Stimulated activated CD8-positive, alpha-beta memory T cell treated with anti-CD3 and anti-CD28 coated beads, Interleukin-4, amount 100 ng/mL, for 4 hours (primary cell): ENCODE results near the gene GRHL3.

Experiments
- DNase-seq, 2 donors: peaks; one replicate each; pipeline ENCODE4 v3.0.0-alpha.2; 2020; ENCODE audit warnings: low read depth in 2 of 2, low spot score in 1 of 2

GRHL3 gene

GRCh38 chr1:24366707-24367106 is 47.5 kb downstream of the GRHL3 start:
- no peak for DNase-seq

- no peak for DNase-seq
Observed at GRCh38 chr1:24369199-24369598, 50.0 kb downstream of the GRHL3 start.

GRCh38 chr1:24369801-24370200 is 50.6 kb downstream of the GRHL3 start:
- DNase-seq, result no peak

GRCh38 chr1:24373044-24373443 is 53.9 kb downstream of the GRHL3 start:
- DNase-seq, result no peak

- no peak for DNase-seq
Observed at GRCh38 chr1:24373710-24374109, 54.6 kb downstream of the GRHL3 start.

- no peak for DNase-seq
Observed at GRCh38 chr1:24374891-24375786, 56.0 kb downstream of the GRHL3 start.

GRCh38 chr1:24379733-24380315 is 60.7 kb downstream of the GRHL3 start:
- no peak for DNase-seq

- no peak for DNase-seq
Observed at GRCh38 chr1:24380508-24380907, 61.4 kb downstream of the GRHL3 start.

- DNase-seq, result no peak
Observed at GRCh38 chr1:24381256-24381655, 62.1 kb downstream of the GRHL3 start.

- DNase-seq, result no peak
Observed at GRCh38 chr1:24382165-24382577, 63.0 kb downstream of the GRHL3 start.

GRCh38 chr1:24383381-24383940 is 64.3 kb downstream of the GRHL3 start:
- no peak for DNase-seq

- DNase-seq, result no peak
Observed at GRCh38 chr1:24384251-24385090, 65.3 kb downstream of the GRHL3 start.

GRCh38 chr1:24385160-24385940 is 66.2 kb downstream of the GRHL3 start:
- no peak for DNase-seq

GRCh38 chr1:24386241-24386640 is 67.1 kb downstream of the GRHL3 start:
- no peak for DNase-seq

- DNase-seq, result no peak
Observed at GRCh38 chr1:24386931-24387330, 67.8 kb downstream of the GRHL3 start.

GRCh38 chr1:24387636-24388175 is 68.5 kb downstream of the GRHL3 start:
- DNase-seq, result no peak

GRCh38 chr1:24388331-24388885 is 69.3 kb downstream of the GRHL3 start:
- DNase-seq, result no peak

- DNase-seq, result no peak
Observed at GRCh38 chr1:24389231-24389678, 70.1 kb downstream of the GRHL3 start.

- DNase-seq, result peak in 1 of 2 donors; percentile 34
Observed at GRCh38 chr1:24390924-24391782, 72.0 kb downstream of the GRHL3 start.
